ENCODE data around the gene RNF103. TPM values are rescaled to one million over a fixed set of nuclear protein-coding genes. Genes with fewer than 3 reads are reported as not detected.

RNF103 gene
- total RNA-seq, 2 donors from 2014 or later: 17.4 to 24.8 TPM

Other genes with a start within 250 kb of the RNF103 start
- gene KDM3A, start 182.5 kb downstream of the RNF103 start, total RNA-seq: 10 to 100 TPM; 61.2 to 66.8 TPM
- 10 to 100 TPM; 59.6 to 60.2 TPM for gene CHMP3, start 60.4 kb downstream of the RNF103 start, total RNA-seq
- gene RMND5A, start 96.4 kb upstream of the RNF103 start, total RNA-seq: 10 to 100 TPM; 50.6 to 51.3 TPM
- gene CD8A, start 167.0 kb upstream of the RNF103 start, total RNA-seq: 100 to 1,000 TPM; 180 to 222 TPM
- 10 to 100 TPM; 71.2 to 79.3 TPM for gene CD8B, start 238.0 kb upstream of the RNF103 start, total RNA-seq